GM12875 (cell line): ENCODE results near the gene TMIGD2.

Experiments used
- H3K4me3 ChIP-seq: one replicate; pipeline ENCODE4 v1.5.1; 2011; ENCODE audit warnings: low read depth, low read length, control low read depth
- TF ChIP-seq, protein P1 (sequence below): IDR thresholded peaks from 2 replicates; pipeline ENCODE4 v1.5.1; 2011; ENCODE audit warnings: low read depth, mild to moderate bottlenecking, control low read depth, inconsistent platforms, low read length, moderate library complexity, borderline replicate concordance; ENCODE audit not compliant: insufficient read depth

TMIGD2 gene

DNA sequence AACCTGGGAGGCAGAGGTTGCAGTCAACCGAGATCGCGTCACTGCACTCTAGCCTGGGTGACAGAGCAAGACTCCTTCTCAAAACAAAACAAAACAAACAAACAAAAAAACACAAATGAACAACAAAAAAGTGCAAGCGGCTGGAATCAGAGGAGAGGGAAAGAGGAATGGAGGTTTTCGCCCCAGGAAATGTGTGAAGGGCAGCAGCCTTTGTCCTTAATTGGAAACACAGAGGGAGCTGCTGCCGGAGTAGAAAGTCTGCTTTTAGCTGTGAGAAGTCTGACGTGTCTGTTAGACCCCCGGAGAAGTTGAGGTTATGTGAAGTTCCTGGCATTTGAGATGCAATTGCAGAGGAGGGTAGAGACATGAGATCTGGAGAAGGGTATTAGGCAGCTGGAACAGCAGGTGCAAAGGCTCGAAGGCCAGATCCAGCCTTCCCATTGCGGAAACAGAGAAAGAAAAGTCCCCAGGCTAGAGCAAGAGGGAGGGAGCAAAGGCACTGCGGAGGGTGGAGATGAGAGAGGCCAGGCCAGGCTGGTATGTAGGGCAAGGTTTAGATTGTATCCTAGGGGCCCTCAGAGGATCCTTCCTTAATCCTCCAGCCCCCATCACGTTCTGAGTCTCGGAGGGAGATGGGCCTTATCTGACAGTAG lies 473 bp downstream of the TMIGD2 start:
- TF ChIP-seq, protein P1, sequence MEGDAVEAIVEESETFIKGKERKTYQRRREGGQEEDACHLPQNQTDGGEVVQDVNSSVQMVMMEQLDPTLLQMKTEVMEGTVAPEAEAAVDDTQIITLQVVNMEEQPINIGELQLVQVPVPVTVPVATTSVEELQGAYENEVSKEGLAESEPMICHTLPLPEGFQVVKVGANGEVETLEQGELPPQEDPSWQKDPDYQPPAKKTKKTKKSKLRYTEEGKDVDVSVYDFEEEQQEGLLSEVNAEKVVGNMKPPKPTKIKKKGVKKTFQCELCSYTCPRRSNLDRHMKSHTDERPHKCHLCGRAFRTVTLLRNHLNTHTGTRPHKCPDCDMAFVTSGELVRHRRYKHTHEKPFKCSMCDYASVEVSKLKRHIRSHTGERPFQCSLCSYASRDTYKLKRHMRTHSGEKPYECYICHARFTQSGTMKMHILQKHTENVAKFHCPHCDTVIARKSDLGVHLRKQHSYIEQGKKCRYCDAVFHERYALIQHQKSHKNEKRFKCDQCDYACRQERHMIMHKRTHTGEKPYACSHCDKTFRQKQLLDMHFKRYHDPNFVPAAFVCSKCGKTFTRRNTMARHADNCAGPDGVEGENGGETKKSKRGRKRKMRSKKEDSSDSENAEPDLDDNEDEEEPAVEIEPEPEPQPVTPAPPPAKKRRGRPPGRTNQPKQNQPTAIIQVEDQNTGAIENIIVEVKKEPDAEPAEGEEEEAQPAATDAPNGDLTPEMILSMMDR = no peak
- H3K4me3 ChIP-seq = no peak overlapping the region

DNA sequence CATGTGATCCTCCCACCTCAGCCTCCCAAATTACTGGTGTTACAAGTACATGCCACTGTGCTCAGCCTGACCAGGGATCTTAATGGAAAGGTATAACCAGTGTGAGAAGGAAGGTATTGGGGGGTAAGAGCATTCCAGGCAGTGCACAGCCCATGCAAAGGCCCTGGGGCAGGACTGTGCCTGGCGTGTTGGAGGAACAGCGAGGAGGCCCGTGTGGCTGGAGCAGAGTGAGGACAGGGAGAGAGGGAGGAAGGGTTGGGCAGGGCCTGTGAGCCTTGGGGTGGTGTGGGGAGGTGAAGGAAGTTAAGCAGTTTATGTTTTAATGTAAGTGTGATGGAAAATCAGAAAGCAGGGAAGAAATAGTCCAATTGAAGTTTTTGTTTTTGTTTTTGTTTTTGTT lies 1.6 kb downstream of the TMIGD2 start:
- TF ChIP-seq, protein P1 = no peak
- H3K4me3 ChIP-seq = no peak overlapping the region

DNA sequence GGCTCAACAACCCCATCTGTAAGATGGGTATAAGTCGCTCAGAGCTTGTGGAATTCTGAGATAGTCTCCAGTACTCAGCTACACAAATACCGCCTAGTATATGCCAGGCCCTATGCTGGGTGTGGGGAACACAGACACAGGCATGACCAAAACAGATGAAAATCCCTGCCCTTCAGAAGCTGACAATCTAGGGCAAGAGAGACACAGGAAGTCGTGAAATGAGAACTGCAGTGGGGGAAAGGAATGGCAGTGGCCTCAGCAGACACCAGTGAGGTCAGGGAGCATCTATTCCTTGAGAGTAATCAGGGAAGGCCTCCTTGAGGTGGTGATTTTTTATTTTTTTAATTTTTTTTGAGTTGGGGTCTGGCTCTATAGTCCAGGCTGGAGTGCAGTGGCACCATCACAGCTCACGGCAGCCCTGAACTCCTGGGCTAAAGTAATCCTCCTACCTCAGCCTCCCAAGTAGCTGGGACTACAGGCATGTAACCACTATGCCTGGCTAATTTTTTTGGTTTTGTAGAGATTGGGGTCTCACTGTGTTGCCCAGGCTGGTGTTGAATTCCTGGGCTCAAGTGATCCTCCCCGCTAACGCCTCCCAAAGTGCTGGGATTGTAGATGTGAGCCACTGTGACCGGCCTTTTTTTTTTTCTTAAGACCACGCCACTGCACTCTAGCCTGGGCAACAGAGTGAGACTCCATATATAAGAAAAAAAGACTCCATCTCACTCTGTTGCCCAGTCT lies 3.2 kb downstream of the TMIGD2 start:
- TF ChIP-seq, protein P1 = no peak
- no peak overlapping the region for H3K4me3 ChIP-seq

DNA sequence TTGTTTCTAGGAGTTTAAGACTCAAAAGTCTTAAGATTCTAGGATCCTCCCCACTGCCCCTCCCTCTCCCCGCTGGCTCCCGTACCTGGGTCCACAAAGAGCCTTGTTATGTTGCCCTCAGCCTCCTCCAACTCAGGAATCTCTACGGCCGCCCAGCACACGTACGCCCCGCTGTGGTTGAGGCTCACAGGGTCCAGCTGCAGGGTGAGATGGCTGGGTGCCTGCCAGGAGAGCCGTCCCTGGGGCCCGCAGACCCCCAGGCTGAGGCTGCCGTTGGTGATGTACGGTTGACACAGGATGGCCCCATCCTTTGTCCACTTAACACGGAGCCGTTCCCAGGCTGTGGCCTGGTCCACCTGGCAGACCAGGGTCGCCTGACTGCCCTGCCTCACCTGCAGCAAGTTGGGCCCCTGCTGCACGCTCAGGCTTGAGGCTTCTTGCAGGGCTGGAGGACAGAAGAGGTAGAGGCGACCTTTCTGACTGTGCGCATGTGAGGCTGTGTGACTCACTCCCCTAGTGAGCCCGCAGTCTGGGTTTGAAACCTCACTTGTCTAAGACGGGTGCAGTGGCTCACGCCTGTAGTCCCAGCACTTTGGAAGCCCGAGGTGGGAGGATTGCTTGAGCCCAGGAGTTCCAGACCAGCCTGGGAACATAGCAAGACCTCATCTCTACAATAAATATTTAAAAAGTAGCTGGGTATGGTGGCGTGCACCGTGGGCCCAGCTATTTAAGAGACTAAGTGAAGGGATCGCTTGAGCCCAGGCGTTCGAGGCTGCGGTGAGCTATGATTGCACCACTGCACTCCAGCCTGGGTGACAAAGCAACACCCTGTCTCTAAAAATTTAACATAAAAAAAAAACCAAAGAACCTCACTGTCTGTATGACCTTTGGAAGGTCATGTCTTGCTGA lies 4.0 kb downstream of the TMIGD2 start:
- TF ChIP-seq, protein P1 = no peak
- H3K4me3 ChIP-seq = no peak overlapping the region

DNA sequence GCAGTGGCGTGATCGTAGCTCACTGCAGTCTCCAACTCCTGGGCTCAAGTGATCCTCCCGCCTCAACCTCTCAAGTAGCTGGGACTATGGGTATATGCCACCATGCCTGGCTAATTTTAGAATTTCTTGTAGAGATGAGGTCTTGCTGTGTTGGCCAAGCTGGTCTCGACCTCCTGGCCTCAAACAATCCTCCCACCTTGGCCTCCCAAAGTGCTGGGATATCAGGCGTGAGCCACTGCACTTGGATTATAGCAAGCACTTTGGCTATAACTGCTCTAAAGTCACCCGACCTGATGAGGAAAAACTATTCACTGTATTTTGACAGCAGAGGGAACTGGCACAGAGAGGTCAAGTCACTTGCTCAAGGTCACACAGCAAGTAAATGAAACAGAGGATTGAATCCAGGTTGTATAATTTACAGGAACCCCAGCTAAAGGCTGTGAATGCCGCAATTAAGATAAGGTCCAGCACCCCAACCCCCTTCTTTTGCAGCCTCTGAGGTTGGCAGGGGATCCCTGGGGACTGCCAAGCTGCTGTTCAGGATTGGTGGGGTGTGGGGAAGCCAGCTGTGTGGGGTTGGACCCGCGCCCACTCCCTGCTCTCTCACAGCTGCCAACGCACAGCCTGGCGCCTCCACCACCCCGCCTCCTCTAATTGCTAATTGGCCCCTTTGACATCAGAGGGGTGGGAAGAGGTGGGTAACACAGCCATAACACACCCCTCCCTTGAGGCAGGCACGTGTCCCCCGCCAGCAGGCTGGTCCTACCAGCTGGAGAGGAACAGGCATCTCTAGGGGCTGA lies 6.0 kb downstream of the TMIGD2 start:
- H3K4me3 ChIP-seq = no peak overlapping the region
- TF ChIP-seq, protein P1 = no peak

DNA sequence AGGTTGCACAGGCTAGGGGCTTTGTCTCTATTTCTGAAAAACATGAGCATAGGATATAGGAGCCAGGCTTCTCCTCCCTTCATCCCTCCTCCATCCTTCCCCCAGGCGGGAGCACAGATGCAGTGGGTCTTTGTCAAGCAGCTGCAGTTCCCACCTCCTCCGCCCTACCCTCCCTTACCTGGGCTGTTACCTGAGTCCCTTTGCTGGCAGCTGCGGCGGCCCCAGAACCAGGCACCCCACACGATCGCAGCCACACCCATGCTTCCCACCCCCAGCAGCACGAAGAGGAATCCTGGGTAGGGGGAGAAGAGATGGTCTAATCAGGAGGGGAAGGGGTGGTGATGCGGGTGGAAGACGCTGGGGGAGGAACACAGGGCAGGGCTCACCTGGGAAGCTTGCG lies 7.8 kb downstream of the TMIGD2 start:
- TF ChIP-seq, protein P1 = no peak
- H3K4me3 ChIP-seq = no peak overlapping the region
